ENCODE results near the gene SETBP1.

The SETBP1 gene

DNA sequence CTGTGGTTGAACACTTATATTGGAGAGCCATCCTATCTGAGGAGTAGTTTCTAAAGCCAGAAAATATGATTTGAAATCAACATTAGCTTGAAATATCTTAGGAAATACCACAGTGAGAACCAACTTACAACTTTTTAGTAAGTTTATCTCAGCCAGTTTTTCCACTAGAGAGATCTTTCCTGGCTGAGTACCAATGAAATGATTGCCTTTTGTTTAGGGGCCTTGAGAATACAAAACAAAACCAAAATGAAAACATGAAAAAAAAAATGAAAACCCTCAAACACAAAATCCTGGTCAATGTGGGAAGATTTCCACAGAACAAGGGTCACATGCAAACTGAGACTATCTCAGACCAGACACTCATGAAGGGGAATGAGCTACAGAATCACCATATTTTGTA lies 429.0 kb downstream of the SETBP1 start:
- no peak for DNase-seq (ENCODE audit: low read depth in 2 of 2)

GRCh38 chr18:45110577-45111501 lies 430.2 kb downstream of the SETBP1 start:
- DNase-seq (ENCODE audit: low read depth in 2 of 2), result no peak

DNA sequence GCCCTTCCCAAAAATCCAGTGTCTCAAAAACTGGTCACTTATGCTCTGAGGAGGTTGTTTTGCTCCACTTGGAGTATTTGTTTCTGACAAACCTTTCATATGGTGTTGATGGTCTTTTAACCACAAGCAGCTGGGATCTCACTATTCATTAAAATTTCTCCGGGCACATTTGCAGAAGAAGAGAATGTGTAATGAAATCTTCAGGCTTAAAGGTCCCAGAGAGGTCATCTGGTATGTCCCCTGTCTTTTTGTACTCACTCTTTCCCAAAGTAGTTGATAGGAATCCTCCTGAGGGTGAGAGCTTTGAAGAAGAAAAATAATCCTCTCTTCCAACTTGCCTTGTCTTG lies 430.8 kb downstream of the SETBP1 start:
- no peak for DNase-seq (ENCODE audit: low read depth in 2 of 2)

DNA sequence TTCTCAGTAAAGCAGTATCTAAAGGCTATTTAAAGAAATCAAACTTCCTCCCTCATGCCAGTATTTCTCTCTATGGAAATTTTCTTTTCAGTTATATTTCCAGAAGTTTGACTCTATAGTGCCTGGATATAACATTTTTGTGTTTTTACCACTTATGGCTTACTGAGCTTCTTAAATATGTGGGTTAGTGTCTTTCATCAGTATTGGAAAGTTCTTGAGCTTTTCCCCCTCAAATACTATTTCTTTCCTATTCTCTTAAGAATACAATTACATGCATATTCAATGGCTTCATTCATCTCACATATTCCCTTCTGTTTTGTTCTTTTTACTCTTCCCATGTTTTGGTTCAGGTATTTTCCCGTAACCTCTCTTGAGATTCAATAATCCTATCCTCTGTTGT lies 432.0 kb downstream of the SETBP1 start:
- no peak for DNase-seq (ENCODE audit: low read depth in 2 of 2)

DNA sequence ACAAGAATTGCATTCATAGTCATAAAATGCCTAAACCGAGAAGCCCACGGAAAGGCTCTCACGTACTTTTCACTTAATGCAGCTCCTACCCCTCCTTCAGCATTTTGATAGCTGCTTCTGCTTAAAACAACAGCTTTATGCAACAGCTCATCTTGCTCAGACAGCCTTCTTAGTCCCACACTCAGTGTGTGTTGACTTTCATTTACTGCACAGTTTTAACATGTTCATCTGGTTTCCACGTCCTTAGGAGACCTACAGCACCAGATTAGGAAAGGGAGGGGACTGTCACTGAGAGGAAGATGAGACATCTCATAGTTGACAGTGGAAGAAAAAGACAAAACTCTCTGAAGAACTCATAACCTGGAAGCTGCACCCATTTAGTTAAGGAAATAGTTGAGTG lies 435.4 kb downstream of the SETBP1 start:
- DNase-seq (ENCODE audit: low read depth in 2 of 2), result no peak
